HCT116 (cell line): ENCODE results near the gene KIF5C. TPM values are rescaled to one million over a fixed set of nuclear protein-coding genes. Genes with fewer than 3 reads are reported as not detected.

ENCODE experiments used
- ATAC-seq: fragments of 200-7000 bp; cut with Tn5 transposase; 2 replicates; pipeline ENCODE4 v1.9.1; 2020; ENCODE audit warnings: mild to moderate bottlenecking, moderate library complexity
- BruUV-seq: library from RNA; stranded (reverse); fragments of 400-500 nt; replicated peaks from 2 replicates; lab custom pipeline; 2021; lab: Mats Ljungman, UMichigan
- CTCF ChIA-PET: fragments of 300-600 bp; sonication (Branson Sonifier 250); formaldehyde crosslinking; loops from one replicate; lab custom pipeline; 2021; ENCODE audit warnings: antibody characterized with exemption; lab: Charles Lee
- POLR2A ChIA-PET: fragments of 300-600, 350-600 bp; sonication (Branson Sonifier 250); formaldehyde crosslinking; loops from one replicate; lab custom pipeline; 2021; ENCODE audit warnings: antibody characterized with exemption; lab: Charles Lee
- RAD21 ChIA-PET, 2 experiments: fragments of 300-600 bp; sonication (Branson Sonifier 250); formaldehyde crosslinking; loops; one replicate each; lab custom pipeline; 2023; ENCODE audit warnings: low total read pairs in 2 of 2; ENCODE audit not compliant: uncharacterized antibody in 2 of 2, unreplicated experiment in 2 of 2, low non-redundant PET in 1 of 2; lab: Charles Lee
- DNase-seq: peaks from one replicate; pipeline ENCODE4 v3.0.0-alpha.2; 2010; ENCODE audit warnings: low read depth, low spot score
- H2AFZ ChIP-seq: fragments of 200-600 bp; shearing (Covaris generic), sonication (generic); 2 replicates; pipeline ENCODE4 v1.6.1; 2017; ENCODE audit warnings: low read depth, mixed run types, mixed read lengths, antibody characterized with exemption, low read length; ENCODE audit not compliant: poor library complexity, severe bottlenecking
- H3K27ac ChIP-seq: 2 replicates; pipeline ENCODE4 v1.5.1; 2012; ENCODE audit warnings: low read depth, low read length
- H3K27me3 ChIP-seq: fragments of 200-600 bp; sonication (generic); 2 replicates; pipeline ENCODE4 v1.6.1; 2016; ENCODE audit warnings: mixed run types, low read length, mixed read lengths; ENCODE audit not compliant: insufficient read depth
- H3K36me3 ChIP-seq, 2 experiments: fragments of 200-500 bp in 1 of 2; fragments of 200-600 bp in 1 of 2; sonication (Bioruptor generic) in 1 of 2; sonication (generic) in 1 of 2; 2 replicates each; pipeline versions ENCODE4 v1.5.1 to v1.6.1; 2014 to 2016; ENCODE audit warnings: low read length in 2 of 2, inconsistent platforms in 1 of 2, mixed read lengths in 1 of 2, mixed run types in 1 of 2; ENCODE audit not compliant: insufficient read depth in 2 of 2, control insufficient read depth in 1 of 2
- H3K4me1 ChIP-seq, 2 experiments: fragments of 200-600 bp in 1 of 2; sonication (generic) in 1 of 2; 2 replicates each; pipeline versions ENCODE4 v1.5.1 to v1.6.1; 2012 to 2017; ENCODE audit warnings: low read length in 2 of 2, inconsistent platforms in 1 of 2, mild to moderate bottlenecking in 1 of 2, mixed read lengths in 1 of 2, mixed run types in 1 of 2, moderate library complexity in 1 of 2; ENCODE audit not compliant: insufficient read depth in 2 of 2, control insufficient read depth in 1 of 2
- H3K4me2 ChIP-seq: fragments of 200-600 bp; sonication (generic); 2 replicates; pipeline ENCODE4 v1.6.1; 2017; ENCODE audit warnings: mixed run types, low read length, mixed read lengths
- H3K4me3 ChIP-seq, 2 experiments: fragments of 200-600 bp in 1 of 2; sonication (generic) in 1 of 2; replicated peaks in 1 of 2; 2 replicates each; pipeline ENCODE4 v1.5.1; 2011 to 2016; ENCODE audit warnings: low read length in 2 of 2, control low read depth in 1 of 2, low read depth in 1 of 2, mild to moderate bottlenecking in 1 of 2, mixed read lengths in 1 of 2, mixed run types in 1 of 2
- H3K79me2 ChIP-seq: fragments of 200-600 bp; sonication (generic); 2 replicates; pipeline ENCODE4 v1.6.1; 2017; ENCODE audit warnings: mild to moderate bottlenecking, mixed run types, low read length, moderate library complexity, mixed read lengths; ENCODE audit not compliant: insufficient read depth
- H3K9ac ChIP-seq: fragments of 200-600 bp; sonication (generic); 2 replicates; pipeline ENCODE4 v1.6.1; 2016; ENCODE audit warnings: low read length, mixed read lengths
- H3K9me2 ChIP-seq: fragments of 200-600 bp; sonication (generic), shearing (Covaris generic); 2 replicates; pipeline ENCODE4 v1.6.1; 2017; ENCODE audit warnings: mixed run types, mild to moderate bottlenecking, moderate library complexity; ENCODE audit not compliant: insufficient read depth
- H3K9me3 ChIP-seq, 2 experiments: fragments of 200-500 bp in 1 of 2; fragments of 200-600 bp in 1 of 2; sonication (Bioruptor generic) in 1 of 2; sonication (generic) in 1 of 2; 2 replicates each; pipeline ENCODE4 v1.6.1; 2014 to 2017; ENCODE audit warnings: low read length in 2 of 2, mixed read lengths in 2 of 2, inconsistent platforms in 1 of 2, low read depth in 1 of 2, mild to moderate bottlenecking in 1 of 2, mixed run types in 1 of 2, moderate library complexity in 1 of 2; ENCODE audit not compliant: control insufficient read depth in 1 of 2, insufficient read depth in 1 of 2
- H4K20me1 ChIP-seq: fragments of 200-600 bp; sonication (generic), shearing (Covaris generic); 2 replicates; pipeline ENCODE4 v1.6.1; 2017; ENCODE audit warnings: mixed run types, mild to moderate bottlenecking, moderate library complexity; ENCODE audit not compliant: insufficient read depth
- ATF3 ChIP-seq: IDR thresholded peaks from 2 replicates; pipeline ENCODE4 v1.6.1; 2012
- CBX3 ChIP-seq: IDR thresholded peaks from 2 replicates; pipeline ENCODE4 v1.6.1; 2012; ENCODE audit warnings: low read depth
- CTCF ChIP-seq, 3 experiments: fragments of 200-600 bp in 1 of 3; sonication (generic) in 1 of 3; IDR thresholded peaks in 2 of 3; conservative IDR thresholded peaks in 1 of 3; 2 replicates each; pipeline ENCODE4 v1.5.1; 2012 to 2017; ENCODE audit warnings: low read depth in 2 of 3, low read length in 2 of 3, antibody characterized with exemption in 1 of 3, borderline replicate concordance in 1 of 3, control low read depth in 1 of 3, mild to moderate bottlenecking in 1 of 3, mixed read lengths in 1 of 3, mixed run types in 1 of 3, moderate library complexity in 1 of 3; ENCODE audit not compliant: insufficient read depth in 1 of 3
- EGR1 ChIP-seq: IDR thresholded peaks from 2 replicates; pipeline ENCODE4 v1.6.1; 2012; ENCODE audit warnings: low read depth
- ELF1 ChIP-seq: IDR thresholded peaks from 2 replicates; pipeline ENCODE4 v1.6.1; 2012; ENCODE audit warnings: low read depth, borderline replicate concordance
- SP1 ChIP-seq: IDR thresholded peaks from 2 replicates; pipeline ENCODE4 v1.6.1; 2012; ENCODE audit warnings: low read depth
- TCF7L2 ChIP-seq: IDR thresholded peaks from 2 replicates; pipeline ENCODE4 v1.7.0; 2011; ENCODE audit warnings: borderline replicate concordance, inconsistent platforms; ENCODE audit not compliant: insufficient read depth, insufficient read length; ENCODE audit errors: extremely low read depth
- intact Hi-C: fragments of 100-400 bp; cut with micrococcal nuclease; formaldehyde crosslinking; loops from 2 replicates; pipeline ENCODE4 v1.10.0; 2022
- total RNA-seq: library from RNA; stranded (reverse); gene quantifications from one replicate; pipeline ENCODE4 v1.2.1, GENCODE V29; 2021; ENCODE audit not compliant: unreplicated experiment

KIF5C gene
- total RNA-seq, 1 experiment from 2014 or later = 6.5 TPM

- Histone ChIP-seq H3K4me3 (no peak overlapping the region), H3K79me2 (no peaks in the 10 kb centered on the region), H3K9me3 (no peaks in the 10 kb centered on the region), H3K4me1 (no peaks in the 10 kb centered on the region), H3K36me3 (no peaks in the 10 kb centered on the region), H4K20me1 (no peaks in the 10 kb centered on the region), H2AFZ (no peak overlapping the region), H3K9me2 (no peaks in the 10 kb centered on the region), H3K4me2 (no peak overlapping the region), H3K27me3 (no peaks in the 10 kb centered on the region), H3K9ac (no peak overlapping the region), H3K27ac (no peak overlapping the region)
- ChIA-PET POLR2A (no interaction called here), CTCF (no interaction called here), RAD21 (no interaction called here)
- TF ChIP-seq ATF3 = no peak
- TF ChIP-seq ELF1 = no peak
- TF ChIP-seq SP1 = no peak
- no peak for TF ChIP-seq TCF7L2
- TF ChIP-seq CTCF (IDR thresholded peaks at IDR 0.05 in 2 of 3, conservative IDR thresholded peaks at IDR 0.05 in 1 of 3; ENCODE audit: borderline replicate concordance in 1 of 3, insufficient read depth in 1 of 3, low read depth in 2 of 3, low read length in 2 of 3) = no peak
- no peak for TF ChIP-seq EGR1
- TF ChIP-seq CBX3 = no peak
- BruUV-seq = no TSS peak
- DNase-seq (no peak), ATAC-seq (no peak)
- intact Hi-C loops = loop anchor here (5.0 kb wide), 2 partner anchors 66 to 486 kb away; no protein-coding TSS in a partner anchor
Measured at GRCh38 chr2:148993351-148993750, 118.3 kb downstream of the KIF5C start.

DNA sequence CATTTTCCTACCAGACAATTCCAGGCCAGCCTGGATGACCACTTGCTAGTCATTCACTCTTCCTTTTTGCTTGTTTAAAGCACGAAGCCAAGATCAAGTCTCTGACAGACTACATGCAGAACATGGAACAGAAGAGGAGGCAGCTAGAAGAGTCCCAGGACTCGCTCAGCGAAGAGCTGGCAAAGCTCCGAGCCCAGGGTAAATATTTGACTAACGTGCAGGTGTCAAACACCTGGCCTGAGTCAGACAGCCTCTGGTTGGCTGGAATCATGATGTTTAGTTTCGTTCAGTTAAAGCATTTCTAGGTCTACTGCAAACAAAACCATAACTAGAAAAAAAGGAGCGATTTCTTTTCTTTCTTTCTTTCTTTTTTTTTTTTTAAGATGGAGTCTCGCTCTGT lies 119.3 kb downstream of the KIF5C start:
- H3K9me2 ChIP-seq = no peaks in the 10 kb centered on the region
- H2AFZ ChIP-seq = no peak overlapping the region
- TF ChIP-seq CBX3 = no peak
- TF ChIP-seq, all 23 proteins: peak for 0
- BruUV-seq = no TSS peak
- H3K27ac ChIP-seq = no peak overlapping the region
- ChIA-PET RAD21 (no interaction called here), CTCF (no interaction called here), POLR2A (no interaction called here)
- no peak for DNase-seq
- H3K9ac ChIP-seq = no peak overlapping the region
- intact Hi-C loops = loop anchor here (5.0 kb wide), 2 partner anchors 67 to 487 kb away; no protein-coding TSS in a partner anchor
- H3K36me3 ChIP-seq = no peaks in the 10 kb centered on the region
- ATAC-seq = no peak
- H3K79me2 ChIP-seq = no peaks in the 10 kb centered on the region
- no peaks in the 10 kb centered on the region for H4K20me1 ChIP-seq
- H3K4me1 ChIP-seq = no peaks in the 10 kb centered on the region
- H3K4me3 ChIP-seq = no peak overlapping the region
- H3K4me2 ChIP-seq = no peak overlapping the region
- no peaks in the 10 kb centered on the region for H3K9me3 ChIP-seq
- H3K27me3 ChIP-seq = no peaks in the 10 kb centered on the region
